Measurements from ENCODE around the gene TXLNG. TPM values are rescaled to one million over a fixed set of nuclear protein-coding genes. Genes with fewer than 3 reads are reported as not detected.

The TXLNG gene
- total and polyA plus RNA-seq, 2 donors (not counting 3 experiments of a cell fraction or from before 2014, with no cell fraction given): 6.8 to 7.6 TPM

DNA sequence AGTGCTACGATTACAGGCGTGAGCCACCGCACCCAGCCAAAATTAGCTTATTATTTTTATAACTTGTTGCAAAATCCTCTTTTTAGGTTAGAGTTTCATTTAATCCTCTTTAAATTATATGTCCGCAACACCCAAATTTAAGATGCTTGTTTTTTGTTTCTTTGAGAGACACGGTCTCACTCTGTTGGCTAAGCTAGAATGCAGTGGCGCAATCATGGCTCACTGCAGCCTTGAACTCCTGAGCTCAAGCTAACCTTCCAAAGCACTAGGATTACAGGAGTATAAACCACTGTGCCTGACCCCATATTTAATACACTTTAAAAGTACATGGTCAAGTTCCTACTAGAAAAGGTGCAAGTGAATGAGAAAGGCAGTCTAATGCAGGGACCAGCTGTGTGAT lies 81.7 kb downstream of the TXLNG start:
- CTCF ChIA-PET: interaction anchor here (1.2 to 2.4 kb wide), 2 partner anchors 15 to 179 kb away, joined by 4 to 6 read pairs; no protein-coding TSS in a partner anchor
- Histone ChIP-seq H3K9me1 (replicated peaks; ENCODE audit: control insufficient read depth, extremely low read depth, insufficient read depth, low read length) (no peaks in the 10 kb centered on the region), H3K79me2 (ENCODE audit: control insufficient read depth, insufficient read depth, low read length) (peaks cover 59% of the 10 kb centered on the region), H3K27ac (ENCODE audit: insufficient read depth, low read depth, low read length) (no peak overlapping the region), H2AFZ (ENCODE audit: low read depth, low read length) (no peak overlapping the region), H3K4me1 (ENCODE audit: control insufficient read depth, extremely low read depth, insufficient read depth, low read length) (peaks cover 17% of the 10 kb centered on the region), H3K4me2 (ENCODE audit: insufficient read depth, low read length) (peak overlapping the region; percentile 87), H3K36me3 (ENCODE audit: control insufficient read depth in 2 of 2, extremely low read depth in 1 of 2, insufficient read depth in 2 of 2, low read length in 2 of 2) (no peaks in the 10 kb centered on the region), H4K20me1 (replicated peaks; ENCODE audit: control insufficient read depth, extremely low read depth, insufficient read depth, low read length) (no peaks in the 10 kb centered on the region), H3K4me3 (replicated peaks in 1 of 3; ENCODE audit: insufficient read depth in 1 of 3, low read depth in 1 of 3, low read length in 3 of 3) (peak overlapping the region in 1 of 3 experiments; percentile 12), H3K27me3 (ENCODE audit: control insufficient read depth in 2 of 2, insufficient read depth in 2 of 2, low read length in 2 of 2) (no peaks in the 10 kb centered on the region), H3K9me3 (replicated peaks; ENCODE audit: control insufficient read depth, insufficient read depth, low read length) (no peaks in the 10 kb centered on the region), H3K9ac (replicated peaks; ENCODE audit: extremely low read depth, insufficient read depth, low read length) (no peak overlapping the region)
- POLR2A ChIA-PET: interaction anchor here (0.7 kb wide), 1 partner anchor 12 kb away, joined by 3 read pairs; no protein-coding TSS in a partner anchor
- DNase-seq (ENCODE audit: low read depth, low spot score) (no peak), FAIRE-seq (no peak)
- intact Hi-C loops (cut with micrococcal nuclease): no loop called here
- dilution Hi-C loops (cut with MboI; ENCODE audit: extremely low pct_ligation_motif_present, low sequenced_read_pairs): no loop called here
- TF ChIP-seq JUN (IDR thresholded peaks at IDR 0.05; ENCODE audit: borderline replicate concordance, insufficient read depth, insufficient read length, low read depth): no peak
- no peak for TF ChIP-seq FOS (IDR thresholded peaks at IDR 0.05; ENCODE audit: borderline replicate concordance, insufficient read depth, low read length)
- no peak for TF ChIP-seq POLR2AphosphoS5 (IDR thresholded peaks at IDR 0.05; ENCODE audit: insufficient read depth, low read depth, low read length)
- TF ChIP-seq, protein P1, sequence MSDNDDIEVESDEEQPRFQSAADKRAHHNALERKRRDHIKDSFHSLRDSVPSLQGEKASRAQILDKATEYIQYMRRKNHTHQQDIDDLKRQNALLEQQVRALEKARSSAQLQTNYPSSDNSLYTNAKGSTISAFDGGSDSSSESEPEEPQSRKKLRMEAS (IDR thresholded peaks at IDR 0.05; ENCODE audit: insufficient read depth, insufficient read length): no peak
- TF ChIP-seq MYC (IDR thresholded peaks at IDR 0.05; ENCODE audit: low read depth, low read length): no peak
- TF ChIP-seq EZH2 (IDR thresholded peaks at IDR 0.05; ENCODE audit: borderline replicate concordance, low read depth, low read length, severe bottlenecking): no peak
- TF ChIP-seq, protein P2, sequence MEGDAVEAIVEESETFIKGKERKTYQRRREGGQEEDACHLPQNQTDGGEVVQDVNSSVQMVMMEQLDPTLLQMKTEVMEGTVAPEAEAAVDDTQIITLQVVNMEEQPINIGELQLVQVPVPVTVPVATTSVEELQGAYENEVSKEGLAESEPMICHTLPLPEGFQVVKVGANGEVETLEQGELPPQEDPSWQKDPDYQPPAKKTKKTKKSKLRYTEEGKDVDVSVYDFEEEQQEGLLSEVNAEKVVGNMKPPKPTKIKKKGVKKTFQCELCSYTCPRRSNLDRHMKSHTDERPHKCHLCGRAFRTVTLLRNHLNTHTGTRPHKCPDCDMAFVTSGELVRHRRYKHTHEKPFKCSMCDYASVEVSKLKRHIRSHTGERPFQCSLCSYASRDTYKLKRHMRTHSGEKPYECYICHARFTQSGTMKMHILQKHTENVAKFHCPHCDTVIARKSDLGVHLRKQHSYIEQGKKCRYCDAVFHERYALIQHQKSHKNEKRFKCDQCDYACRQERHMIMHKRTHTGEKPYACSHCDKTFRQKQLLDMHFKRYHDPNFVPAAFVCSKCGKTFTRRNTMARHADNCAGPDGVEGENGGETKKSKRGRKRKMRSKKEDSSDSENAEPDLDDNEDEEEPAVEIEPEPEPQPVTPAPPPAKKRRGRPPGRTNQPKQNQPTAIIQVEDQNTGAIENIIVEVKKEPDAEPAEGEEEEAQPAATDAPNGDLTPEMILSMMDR (IDR thresholded peaks at IDR 0.05; ENCODE audit: extremely low read depth in 1 of 2, insufficient read depth in 1 of 2, low read depth in 1 of 2, low read length in 2 of 2): no peak
- TF ChIP-seq GATA2 (IDR thresholded peaks at IDR 0.05; ENCODE audit: insufficient read depth, insufficient read length, low read depth, low read length): no peak
- no peak for TF ChIP-seq POLR2A (IDR thresholded peaks at IDR 0.05; ENCODE audit: low read depth, low read length)
- BruUV-seq (replicated peaks): no TSS peak

Measured in endothelial cell of umbilical vein (primary cell).